Right hindlimb (tissue), 1 donor: ENCODE data around the gene ZGRF1.
"Not testable (repeated sequence)": the region's sequence is repeated elsewhere in the genome, so short reads cannot be mapped to it uniquely, and the experiment has no call there.

Experiments
- DNase-seq: peaks from one replicate; pipeline ENCODE4 v3.0.0-alpha.2; 2018

The ZGRF1 gene

GRCh38 chr4:112644595-112645535, 8.2 kb upstream of the ZGRF1 start:
- not testable (repeated sequence) for DNase-seq

GRCh38 chr4:112642526-112642925, 5.8 kb upstream of the ZGRF1 start:
- DNase-seq = no peak

- DNase-seq = no peak
Observed at GRCh38 chr4:112637552-112637866, 800 bp upstream of the ZGRF1 start.

GRCh38 chr4:112633477-112634235, 3.1 kb downstream of the ZGRF1 start:
- no peak for DNase-seq

- DNase-seq = no peak
Observed at GRCh38 chr4:112626228-112626627, 10.5 kb downstream of the ZGRF1 start.

GRCh38 chr4:112616984-112617383, 19.7 kb downstream of the ZGRF1 start:
- no peak for DNase-seq

GRCh38 chr4:112612814-112613213, 23.9 kb downstream of the ZGRF1 start:
- not testable (repeated sequence) for DNase-seq

GRCh38 chr4:112604589-112604988, 32.1 kb downstream of the ZGRF1 start:
- peak; percentile 37 for DNase-seq

GRCh38 chr4:112594993-112595392, 41.7 kb downstream of the ZGRF1 start:
- DNase-seq = no peak

GRCh38 chr4:112593438-112594133, 43.1 kb downstream of the ZGRF1 start:
- DNase-seq = no peak

GRCh38 chr4:112592717-112593116, 44.0 kb downstream of the ZGRF1 start:
- DNase-seq = no peak

GRCh38 chr4:112591593-112591992, 45.1 kb downstream of the ZGRF1 start:
- DNase-seq = no peak

GRCh38 chr4:112589206-112589605, 47.5 kb downstream of the ZGRF1 start:
- DNase-seq = no peak

- DNase-seq = no peak
Observed at GRCh38 chr4:112585977-112586736, 50.6 kb downstream of the ZGRF1 start.

- no peak for DNase-seq
Observed at GRCh38 chr4:112567536-112567935, 69.2 kb downstream of the ZGRF1 start.

- no peak for DNase-seq
Observed at GRCh38 chr4:112564706-112565270, 71.9 kb downstream of the ZGRF1 start.

- DNase-seq = no peak
Observed at GRCh38 chr4:112563431-112564200, 73.1 kb downstream of the ZGRF1 start.

GRCh38 chr4:112562254-112562879, 74.3 kb downstream of the ZGRF1 start:
- no peak for DNase-seq

GRCh38 chr4:112560084-112560483, 76.6 kb downstream of the ZGRF1 start:
- DNase-seq = no peak

- DNase-seq = no peak
Observed at GRCh38 chr4:112559053-112559452, 77.7 kb downstream of the ZGRF1 start.
